Left ventricle myocardium superior (tissue), 1 donor: Measurements from ENCODE around the gene FNBP1L. TPM values are rescaled to one million over a fixed set of nuclear protein-coding genes. Genes with fewer than 3 reads are reported as not detected.

Source experiments
- ATAC-seq: fragments of 200-7000 bp; cut with Tn5 transposase; one replicate; pipeline ENCODE4 v1.9.1; 2020; ENCODE audit warnings: mild to moderate bottlenecking, moderate library complexity
- DNase-seq: peaks from one replicate; pipeline ENCODE4 v3.0.0-alpha.2; 2020
- intact Hi-C: fragments of 100-400 bp; cut with micrococcal nuclease; formaldehyde crosslinking; loops from one replicate; pipeline ENCODE4 v1.11.0; 2022
- total RNA-seq: library from RNA; stranded (reverse); fragmentation: NEBNext Ultra II Directional; extraction: Animal tissue kit (Norgen Biotek cat#: 25700); gene quantifications from one replicate; pipeline ENCODE4 v1.2.1, GENCODE V29; 2021
- donor health status: DM: no; HTN: yes; CAD: no; lungs with severe emphysema.

FNBP1L gene
- total RNA-seq, 1 donor from 2014 or later: 23.6 TPM

DNA sequence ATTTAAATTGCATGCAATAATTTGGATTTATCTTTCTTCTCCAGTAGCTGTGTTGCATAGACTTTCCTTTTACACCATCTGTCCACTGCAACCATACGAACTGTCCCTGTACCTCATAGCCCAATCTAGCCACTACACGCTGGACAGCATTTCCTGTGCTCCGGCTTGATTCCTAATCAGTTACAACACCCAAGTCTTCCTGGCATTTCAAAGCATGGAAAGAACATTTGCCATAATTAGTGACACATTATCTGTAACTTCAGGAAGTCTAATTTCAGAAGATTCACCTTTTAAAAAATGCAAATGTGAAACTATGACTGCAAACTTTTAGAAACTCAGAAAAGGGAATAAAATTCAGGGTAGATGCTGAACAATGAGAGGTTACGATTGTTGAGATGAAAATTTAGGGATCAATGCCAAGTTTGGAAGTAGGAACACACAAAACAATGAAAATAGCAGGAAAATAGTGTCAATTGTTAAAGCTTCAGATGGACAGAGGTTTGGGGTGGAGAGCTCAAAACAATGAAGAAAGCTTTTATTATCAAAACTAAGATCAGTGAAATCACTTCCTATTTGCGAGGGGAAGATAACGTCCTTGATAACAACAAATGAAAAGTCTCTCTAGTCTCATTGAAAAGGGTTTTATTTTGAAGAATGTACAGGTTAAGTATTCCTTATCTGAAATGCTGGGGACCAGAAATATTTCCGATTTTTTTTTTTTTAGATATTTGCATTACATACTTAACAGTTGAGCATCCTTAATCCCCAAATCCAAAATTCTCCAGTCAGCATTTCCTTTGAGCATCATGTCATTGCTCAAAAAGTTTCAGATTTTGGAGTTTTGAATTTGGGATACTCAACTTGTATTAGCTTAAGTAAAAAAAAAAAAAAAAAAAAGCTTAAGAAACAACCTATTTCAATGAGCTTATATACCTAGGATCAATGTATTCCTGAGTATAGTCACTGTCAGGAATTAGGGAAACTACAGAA is 107.3 kb downstream of the FNBP1L start:
- ATAC-seq (peak; percentile 83), DNase-seq (no peak)
- intact Hi-C loops: no loop called here

DNA sequence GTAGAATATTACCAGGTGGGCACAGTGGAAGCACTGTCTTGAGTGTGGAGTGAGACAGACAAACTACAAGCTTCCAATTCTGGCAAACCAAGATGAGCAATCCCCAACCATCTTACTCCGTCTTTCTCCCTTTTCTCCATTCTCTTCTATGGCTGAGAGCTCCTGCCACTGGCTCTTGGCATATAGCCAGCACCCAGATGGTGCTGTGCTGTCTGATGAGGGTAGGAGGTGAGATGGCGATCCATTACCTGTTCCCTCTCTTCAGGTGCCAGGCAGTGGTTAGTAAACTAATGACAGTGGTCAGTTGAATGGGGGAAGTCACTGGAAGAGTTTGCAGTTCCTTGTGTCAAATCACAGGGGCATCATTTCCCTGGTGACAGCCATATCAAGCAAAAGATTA is 108.4 kb downstream of the FNBP1L start:
- intact Hi-C loops: no loop called here
- no peak for ATAC-seq
- DNase-seq: no peak

DNA sequence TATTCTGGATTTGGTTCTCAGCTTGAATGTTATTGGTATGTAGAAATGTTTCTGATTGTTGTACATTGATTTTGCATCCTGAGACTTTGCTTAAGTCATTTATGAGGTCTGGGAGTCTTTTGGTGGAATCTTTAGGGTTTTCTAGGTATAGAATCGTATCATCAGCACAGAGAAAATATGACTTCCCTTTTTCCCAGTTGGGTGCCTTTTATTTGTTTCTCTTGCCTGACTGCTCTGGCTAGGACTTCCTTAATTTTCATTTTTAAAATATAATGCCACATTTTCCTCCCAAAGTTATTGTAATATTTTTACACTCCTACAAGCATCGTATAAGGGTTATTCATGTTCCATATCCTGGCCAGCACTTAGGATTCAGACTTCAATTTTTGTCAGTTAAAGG is 111.1 kb downstream of the FNBP1L start:
- no peak for ATAC-seq
- no peak for DNase-seq
- intact Hi-C loops: no loop called here

DNA sequence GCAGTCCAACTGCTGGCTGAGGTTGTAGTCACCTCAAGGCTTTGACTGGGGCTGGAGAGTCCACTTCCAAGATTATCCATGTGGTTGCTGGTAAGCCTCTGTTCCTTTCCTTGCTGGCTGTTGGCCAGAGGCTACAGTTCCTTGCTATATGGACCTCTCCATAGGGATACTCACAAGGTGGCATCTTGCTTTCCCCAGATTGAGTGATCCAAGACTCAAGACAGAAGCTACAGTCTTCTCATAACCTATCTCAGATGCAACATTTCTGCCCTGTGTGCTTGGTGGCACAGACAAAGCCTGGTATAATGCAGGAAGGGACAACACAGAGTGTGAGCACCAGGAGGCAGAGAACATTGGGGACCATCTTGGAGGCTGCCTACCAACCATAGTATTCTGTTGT is 111.8 kb downstream of the FNBP1L start:
- ATAC-seq (no peak), DNase-seq (no peak)
- intact Hi-C loops: loop anchor here (10.0 kb wide), 1 partner anchor 115 kb away; the partner anchor contains the start of gene FNBP1L

DNA sequence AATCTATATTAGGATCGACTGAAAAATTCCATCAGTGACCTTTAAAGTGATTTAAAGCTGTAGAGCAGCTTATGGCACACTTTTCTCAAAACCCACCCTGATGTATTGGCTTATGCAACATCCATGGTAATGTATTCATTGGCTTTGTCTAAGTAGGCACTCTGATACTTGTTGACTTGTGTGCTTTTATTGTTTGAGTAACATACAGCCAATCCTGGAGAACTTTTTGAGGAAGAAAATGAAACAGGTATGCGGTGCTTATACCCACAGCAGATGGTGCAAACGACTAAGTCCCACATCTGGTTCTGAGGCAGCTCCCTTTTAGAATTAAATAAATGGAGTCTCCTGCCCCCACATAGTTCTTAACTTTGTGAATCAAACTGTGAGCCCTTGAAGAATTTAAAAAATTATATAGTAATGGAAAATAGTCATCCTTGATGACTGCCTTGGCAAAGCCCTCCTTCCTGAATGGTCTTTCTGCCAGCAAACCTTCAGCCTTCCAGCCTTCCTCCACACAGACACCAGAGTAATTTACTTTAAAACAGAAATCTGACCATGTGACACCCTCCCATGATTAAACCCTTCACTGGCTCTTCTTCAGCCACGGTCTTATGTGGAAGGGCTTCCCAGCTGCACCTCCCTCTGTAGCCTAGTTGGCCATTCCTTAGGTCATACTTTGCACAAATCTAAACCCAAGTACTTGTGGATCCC is 117.7 kb downstream of the FNBP1L start:
- intact Hi-C loops: loop anchor here (10.0 kb wide), 1 partner anchor 121 kb away; the partner anchor contains the start of gene FNBP1L
- ATAC-seq (peak; percentile 8), DNase-seq (no peak)

DNA sequence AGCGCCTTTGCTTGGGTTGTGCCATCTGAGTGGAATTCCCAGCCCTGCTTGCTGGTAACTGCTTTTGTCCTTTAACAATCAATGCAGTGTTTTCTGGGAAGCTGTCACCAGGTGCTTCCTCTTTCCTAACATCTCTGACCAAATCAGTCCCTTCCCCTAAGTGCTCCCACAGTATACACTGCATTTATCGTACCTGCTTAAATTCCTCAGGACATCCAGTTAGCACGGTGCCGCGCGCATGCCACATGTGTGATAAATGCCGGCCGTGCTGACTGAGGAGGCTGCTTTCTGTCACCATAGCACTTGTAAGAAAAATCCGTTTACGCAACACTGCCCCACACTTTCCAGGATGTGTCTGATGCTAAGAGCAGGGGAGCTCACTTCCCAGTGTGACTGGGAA is 118.3 kb downstream of the FNBP1L start:
- intact Hi-C loops: loop anchor here (10.0 kb wide), 1 partner anchor 121 kb away; the partner anchor contains the start of gene FNBP1L
- DNase-seq (peak; percentile 79), ATAC-seq (peak; percentile 88)

DNA sequence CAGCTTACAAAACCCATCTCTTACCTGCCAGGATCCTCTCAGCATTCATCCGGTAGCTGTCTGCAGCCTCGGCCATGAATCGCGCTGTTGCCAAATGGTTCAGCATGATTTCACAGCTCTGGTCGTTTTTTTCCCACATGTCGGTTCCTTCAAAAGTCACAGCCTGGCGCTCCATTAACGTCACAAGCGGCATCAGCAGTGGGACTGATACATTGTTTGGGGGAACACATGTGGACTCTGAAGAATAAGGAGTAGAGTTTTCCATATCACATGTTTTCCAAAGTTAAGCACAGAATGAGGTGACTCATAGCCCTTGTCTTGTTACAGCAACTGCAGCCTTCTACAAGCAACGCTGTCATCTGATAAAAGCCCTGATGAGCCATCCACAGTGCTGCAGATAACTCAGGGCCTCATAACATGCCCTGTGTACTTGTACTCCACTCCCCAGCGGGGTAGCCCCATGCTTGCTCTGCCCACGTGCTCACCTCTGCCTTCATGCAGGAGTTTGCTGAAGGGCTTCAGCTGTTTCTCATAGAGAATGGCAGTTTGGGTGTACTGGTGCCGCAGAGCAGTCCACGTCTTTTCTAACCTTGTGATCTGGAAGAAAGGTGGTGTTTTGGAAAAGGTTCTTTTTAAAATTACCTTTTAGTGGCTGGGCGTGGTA is 119.5 kb downstream of the FNBP1L start:
- intact Hi-C loops: loop anchor here (10.0 kb wide), 1 partner anchor 123 kb away; the partner anchor contains the start of gene FNBP1L
- peak; percentile 74 for ATAC-seq
- DNase-seq: no peak

DNA sequence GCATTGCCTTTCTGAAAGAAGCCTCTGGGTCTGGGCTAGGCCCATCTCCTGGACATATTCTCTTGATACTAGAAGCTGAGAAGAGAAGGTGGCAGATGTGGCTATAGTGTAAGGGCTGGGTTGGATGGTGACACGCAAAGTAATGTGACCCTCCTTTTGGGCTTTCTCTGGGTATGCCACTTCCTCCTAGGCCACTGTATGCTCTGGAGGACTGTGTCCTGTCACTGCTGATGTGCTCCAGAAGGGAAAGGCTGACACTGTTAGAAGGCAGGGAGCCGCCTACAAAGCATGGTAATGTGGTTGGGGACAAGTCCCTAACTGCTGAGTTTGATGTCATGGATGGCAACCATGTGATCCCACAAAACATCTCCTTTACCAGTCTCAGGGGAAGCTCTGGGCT is 121.6 kb downstream of the FNBP1L start:
- intact Hi-C loops: loop anchor here (10.0 kb wide), 1 partner anchor 125 kb away; the partner anchor contains the start of gene FNBP1L
- ATAC-seq (no peak), DNase-seq (no peak)

DNA sequence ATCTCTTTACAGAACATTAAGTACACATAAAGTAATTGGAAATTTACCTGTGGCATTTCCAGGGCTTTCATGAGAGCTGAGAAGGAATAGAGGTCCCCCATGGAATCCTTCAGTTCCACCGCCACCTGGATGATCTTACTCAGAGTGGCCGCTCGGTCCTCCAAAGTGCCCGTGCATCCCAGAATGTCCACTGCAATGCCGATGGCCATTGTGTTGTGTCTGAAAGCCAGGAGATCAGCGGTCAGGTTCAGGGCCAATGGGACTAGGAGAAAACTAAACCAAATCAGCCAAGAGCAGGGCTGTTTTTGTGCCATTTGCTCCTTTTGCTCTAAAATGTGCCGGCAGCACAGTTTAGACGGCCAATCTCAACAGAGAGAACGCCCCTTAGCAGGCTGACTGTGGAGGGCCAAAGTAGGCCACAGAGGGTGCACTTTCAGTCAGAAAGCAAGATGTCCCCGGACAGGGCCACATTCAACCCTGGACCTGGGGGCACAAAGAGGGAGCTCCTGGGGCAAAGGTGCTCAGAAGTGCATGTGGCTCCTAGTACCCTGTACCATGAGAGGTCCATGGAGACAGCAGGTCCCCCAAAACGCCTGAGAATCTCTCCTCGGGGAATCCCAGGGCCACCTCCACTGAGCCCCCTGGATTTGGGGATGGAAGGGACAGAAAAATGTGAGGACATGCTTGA is 123.8 kb downstream of the FNBP1L start:
- DNase-seq: no peak
- ATAC-seq: no peak
- intact Hi-C loops: no loop called here

DNA sequence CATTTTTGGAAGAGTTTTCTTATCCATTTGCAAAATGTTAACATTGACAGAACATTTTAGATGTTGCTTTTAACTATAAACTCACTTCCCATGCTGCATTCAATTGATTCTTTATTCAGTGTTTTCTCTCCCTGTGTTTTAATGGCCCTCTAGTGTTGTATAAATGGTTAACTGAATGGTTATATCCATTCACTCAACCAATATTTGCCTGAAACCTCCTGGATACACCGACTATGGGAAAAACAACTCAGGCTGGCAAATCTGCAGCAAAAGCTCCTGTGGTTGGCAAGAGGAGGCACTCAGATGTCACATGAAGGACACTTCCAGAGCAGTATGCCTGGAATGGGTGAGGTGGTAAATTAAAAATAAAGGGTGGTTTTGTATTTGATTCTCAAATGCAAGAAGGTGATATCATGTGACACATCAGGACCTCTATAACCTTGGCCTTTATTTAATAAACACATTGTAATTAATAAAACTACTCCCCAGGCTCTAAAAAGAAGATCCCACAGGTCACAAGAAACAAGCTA is 126.1 kb downstream of the FNBP1L start:
- peak; percentile 55 for ATAC-seq
- DNase-seq: no peak
- intact Hi-C loops: no loop called here

DNA sequence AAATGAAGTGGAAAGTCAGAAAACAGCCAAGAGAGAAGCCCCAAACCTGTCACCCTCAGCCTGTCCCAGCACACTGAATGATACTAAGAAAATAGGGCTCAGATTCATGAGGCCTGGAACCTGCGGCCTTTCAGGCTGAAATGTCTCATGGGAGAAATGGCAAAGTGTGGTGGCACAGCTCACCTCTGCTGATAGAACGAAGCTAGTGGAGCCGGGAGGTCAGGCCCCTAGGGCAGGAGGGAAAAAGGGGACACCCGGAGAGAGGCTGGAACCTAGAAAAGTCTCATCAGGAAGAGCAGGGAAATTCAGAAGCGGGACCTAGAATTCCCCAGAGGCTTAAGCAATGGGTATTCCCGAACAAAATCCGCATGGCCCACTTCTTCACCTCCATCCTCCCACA is 126.6 kb downstream of the FNBP1L start:
- ATAC-seq (no peak), DNase-seq (no peak)
- intact Hi-C loops: no loop called here

DNA sequence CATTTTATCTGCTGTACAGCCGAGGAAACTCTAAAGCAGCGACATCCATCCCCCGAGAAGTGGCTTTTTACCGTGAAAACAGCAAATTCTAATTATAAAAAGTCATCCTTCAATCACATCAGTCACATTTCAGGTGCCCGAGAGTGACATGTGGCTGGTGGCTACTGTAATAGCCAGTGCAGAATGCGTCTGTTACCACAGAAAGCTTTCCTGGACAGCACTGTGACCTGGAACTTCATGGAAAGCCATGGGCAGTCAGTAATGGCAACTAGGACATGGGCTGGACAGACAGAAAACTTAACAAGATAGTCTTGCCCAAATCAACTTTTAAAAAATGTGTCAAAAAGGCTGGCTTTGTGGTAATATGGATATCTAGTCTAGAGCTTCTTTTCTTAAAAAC is 127.1 kb downstream of the FNBP1L start:
- ATAC-seq: no peak
- intact Hi-C loops: no loop called here
- DNase-seq: no peak

DNA sequence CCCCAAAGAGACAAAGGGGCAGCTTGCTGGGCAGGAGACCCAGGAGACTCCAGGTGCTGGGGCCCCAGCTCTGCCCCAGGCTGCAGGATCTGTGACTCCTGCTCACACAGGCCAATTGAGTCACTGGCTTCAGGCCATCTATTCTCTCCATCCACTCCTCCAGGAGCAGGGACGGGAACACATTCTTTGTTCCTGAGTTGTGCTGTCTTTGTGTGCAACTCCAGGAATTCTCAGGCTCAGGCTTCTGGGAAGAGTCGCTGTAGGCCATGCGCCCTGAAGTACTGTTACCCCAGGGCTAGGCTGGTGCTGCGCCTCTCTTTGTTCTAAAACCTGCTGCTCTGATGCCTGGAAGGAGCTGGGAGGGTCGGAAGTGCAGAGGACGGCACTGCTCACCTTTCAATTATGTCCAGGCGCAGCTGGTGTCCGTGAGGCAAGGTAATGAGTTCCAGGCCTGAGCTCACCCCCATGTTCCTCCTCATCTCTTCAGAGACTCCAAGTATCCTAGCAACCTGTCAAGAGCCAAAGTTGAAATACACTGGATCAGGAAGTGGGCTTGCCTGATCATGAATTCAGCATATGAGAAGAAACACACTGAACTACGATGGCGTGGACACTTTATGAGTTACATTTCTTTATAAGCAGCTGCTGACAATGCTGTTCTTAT is 127.8 kb downstream of the FNBP1L start:
- intact Hi-C loops: no loop called here
- ATAC-seq: no peak
- DNase-seq: no peak

DNA sequence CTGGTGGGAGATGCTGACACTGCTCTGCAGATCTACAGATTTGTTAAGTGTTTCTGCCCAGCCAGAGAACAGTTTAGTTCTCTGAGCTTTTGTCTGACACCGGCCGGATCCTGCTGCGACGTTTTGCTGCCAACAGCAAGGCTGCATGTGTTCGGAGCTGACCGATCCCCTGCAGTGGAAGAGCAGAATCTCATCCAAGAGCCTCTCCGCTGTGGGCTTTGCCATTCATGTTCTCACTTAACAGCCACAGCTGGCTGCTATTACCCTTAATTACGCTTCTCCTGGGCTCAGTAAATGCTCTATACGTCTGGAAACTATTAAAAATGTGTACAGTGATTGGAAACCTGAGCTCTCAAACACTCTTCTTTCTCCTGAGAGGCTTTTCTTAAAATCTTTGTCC is 128.4 kb downstream of the FNBP1L start:
- DNase-seq (peak; percentile 67), ATAC-seq (peak; percentile 42)
- intact Hi-C loops: no loop called here

DNA sequence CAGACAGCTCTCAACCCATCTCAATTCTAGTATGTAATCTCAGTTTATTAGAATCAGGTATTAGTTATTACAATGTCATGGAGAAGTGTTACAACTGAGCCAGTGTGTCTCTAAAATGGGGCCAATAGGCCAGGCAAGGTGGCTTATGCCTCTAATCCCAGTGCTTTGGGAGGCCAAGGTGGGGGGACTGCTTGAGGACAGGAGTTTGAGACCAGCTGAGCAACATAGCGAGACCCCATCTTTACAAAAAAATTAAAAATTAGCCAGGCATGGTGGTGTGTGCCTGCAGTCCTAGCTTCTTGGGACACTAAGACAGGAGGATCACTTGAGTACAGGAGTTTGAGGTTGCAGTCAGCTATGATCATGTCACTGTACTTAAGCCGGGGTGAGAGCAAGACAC is 128.8 kb downstream of the FNBP1L start:
- DNase-seq (no peak), ATAC-seq (no peak)
- intact Hi-C loops: no loop called here

DNA sequence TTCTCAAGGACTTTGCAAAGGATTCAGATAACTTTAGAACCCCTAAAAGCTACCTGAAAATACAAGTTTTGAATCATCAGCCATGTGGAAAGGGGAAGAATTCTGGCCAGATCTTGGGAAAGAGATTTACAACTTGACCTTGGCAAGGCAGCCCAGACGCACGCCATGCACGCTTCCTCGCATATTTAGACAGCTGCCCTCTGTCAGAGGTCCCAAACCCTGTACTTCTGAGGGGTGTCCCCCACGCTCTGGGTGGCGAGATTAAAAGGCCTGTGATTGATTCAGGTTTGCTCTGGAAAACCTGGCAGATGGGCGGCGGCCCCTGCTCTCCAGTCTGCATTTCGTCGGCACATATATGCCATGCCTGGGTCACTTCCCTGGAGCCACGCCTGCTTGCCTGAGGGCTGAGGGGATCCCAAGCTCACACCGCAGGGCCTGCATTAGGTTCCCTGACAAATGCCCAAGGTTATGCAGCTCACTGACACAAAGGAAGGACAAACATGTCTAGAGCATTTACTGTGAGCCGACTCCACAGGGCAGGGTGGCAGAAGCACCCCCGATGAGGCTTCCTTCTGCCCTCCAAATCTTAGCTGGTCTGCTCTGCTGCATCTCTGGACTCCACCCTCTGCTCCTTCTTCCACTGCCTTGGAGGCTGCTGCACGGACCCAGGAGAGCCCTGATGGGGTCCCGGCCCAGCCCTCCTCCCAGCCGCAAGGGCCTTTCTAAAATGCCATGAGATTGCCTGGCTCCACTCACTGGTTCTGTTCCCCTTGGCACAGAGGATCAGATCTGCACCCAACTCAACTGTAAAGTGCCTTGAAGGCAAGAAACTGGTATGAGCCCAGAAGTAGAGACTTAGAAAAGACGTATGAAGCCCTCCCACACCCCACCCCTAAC is 129.9 kb downstream of the FNBP1L start:
- intact Hi-C loops: no loop called here
- DNase-seq: no peak
- ATAC-seq: no peak

DNA sequence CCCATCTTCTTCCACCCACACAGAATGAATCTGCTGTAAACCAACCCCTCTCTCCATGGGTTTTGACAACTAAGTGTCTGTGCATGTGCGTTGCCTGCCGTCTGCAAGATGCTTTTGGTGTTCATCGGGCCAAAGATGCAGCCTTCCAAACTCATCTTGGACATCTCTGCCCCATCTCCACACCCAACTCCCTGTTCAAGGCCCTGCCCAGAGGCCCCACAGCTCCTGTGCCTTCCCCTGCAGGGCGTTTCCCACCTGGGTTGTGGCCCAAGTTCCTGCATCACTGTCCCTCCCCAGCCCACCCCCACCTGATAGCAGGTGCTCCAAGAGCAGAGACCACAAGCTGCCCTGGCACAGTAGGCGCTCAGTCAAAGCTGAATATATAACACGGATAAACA is 130.5 kb downstream of the FNBP1L start:
- ATAC-seq (no peak), DNase-seq (no peak)
- intact Hi-C loops: no loop called here
